Stimulated activated CD4-positive, alpha-beta T cell treated with anti-CD3 and anti-CD28 coated beads, Interleukin-15, amount 100 ng/mL, for 48 hours (primary cell): Measurements from ENCODE around the gene LAMA4.

Source experiments
- DNase-seq, 2 donors: peaks; one replicate each; pipeline ENCODE4 v3.0.0-alpha.2; 2020; ENCODE audit warnings: low read depth in 2 of 2

The LAMA4 gene

GRCh38 chr6:112085286-112086065, 168.9 kb downstream of the LAMA4 start:
- no peak for DNase-seq

- no peak for DNase-seq
Measured at GRCh38 chr6:112081569-112081968, 172.8 kb downstream of the LAMA4 start.

- no peak for DNase-seq
Measured at GRCh38 chr6:112066606-112067005, 187.8 kb downstream of the LAMA4 start.

DNA sequence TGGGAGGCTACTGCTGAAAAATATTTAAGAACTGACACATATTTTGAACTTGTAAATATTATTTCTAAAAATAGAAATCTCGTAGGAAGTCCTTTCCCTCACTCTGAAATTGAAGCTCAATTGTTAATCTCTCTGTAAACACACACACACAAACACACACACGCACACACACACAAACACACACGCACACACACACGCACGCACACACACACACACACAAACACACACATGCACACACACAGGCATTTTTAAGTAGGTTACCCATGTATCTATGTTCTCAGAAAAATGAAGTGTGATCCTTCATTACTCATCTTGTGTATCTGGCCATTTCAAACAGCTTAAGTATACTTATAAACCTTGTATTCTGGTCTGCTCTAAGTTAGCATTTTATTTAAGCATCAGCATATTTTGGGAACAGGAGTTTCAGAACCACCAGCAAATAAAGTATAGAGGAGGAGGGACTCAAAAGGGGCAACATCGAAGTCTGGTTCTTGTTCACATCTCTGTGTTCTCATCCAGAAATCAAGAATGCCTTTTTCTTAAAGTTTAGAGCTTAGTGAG, 188.9 kb downstream of the LAMA4 start:
- no peak for DNase-seq

DNA sequence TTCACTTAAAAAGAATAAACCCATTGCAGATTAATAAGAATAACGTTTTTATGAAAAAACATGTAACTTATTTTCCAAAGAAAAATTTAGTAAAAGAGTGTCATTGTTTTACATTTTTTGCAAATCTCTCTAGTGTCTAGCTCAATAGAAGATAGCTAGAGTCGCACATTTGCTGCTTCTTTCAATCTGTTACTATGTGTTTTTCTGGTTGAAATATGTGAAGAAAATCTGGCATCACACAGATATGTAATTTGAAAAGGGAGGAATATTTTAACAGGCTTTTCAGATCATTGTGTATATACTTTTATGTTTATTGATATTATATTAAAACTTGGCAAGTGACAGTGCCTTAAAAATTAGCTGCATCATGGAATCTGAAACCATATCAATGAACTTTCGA, 191.4 kb downstream of the LAMA4 start:
- DNase-seq: no peak

DNA sequence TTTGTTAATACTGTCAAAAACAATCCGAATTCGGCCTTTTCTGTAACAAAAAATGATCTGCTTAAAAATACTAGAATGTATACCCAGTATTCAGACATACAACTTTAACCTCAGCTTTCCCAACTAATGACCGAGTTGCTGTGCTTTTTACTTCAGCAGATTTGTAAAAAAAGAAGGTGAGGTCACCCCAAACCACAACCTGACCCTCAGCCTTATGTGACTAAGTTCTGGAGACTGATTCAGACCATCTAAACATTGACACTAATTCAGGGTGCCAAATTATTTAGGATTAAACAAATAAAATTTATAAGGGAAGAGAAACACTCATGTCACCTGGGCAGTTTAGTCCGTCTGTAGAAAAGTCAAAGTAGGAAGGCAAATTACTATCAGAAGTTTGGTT, 192.8 kb downstream of the LAMA4 start:
- no peak for DNase-seq
